Gastroesophageal sphincter (tissue), 3 donors: ENCODE data around the gene CNTLN.

Experiments used
- POLR2A ChIP-seq, 2 donors: fragments of 450-650 bp; IDR thresholded peaks; one replicate each; pipeline ENCODE4 v1.6.1; 2017; ENCODE audit warnings: antibody characterized with exemption in 2 of 2, mild to moderate bottlenecking in 2 of 2, moderate library complexity in 1 of 2
- POLR2AphosphoS5 ChIP-seq: sonication (generic); formaldehyde crosslinking; IDR thresholded peaks from one replicate; pipeline ENCODE4 v1.6.1; 2017; ENCODE audit warnings: antibody characterized with exemption
- TF ChIP-seq, protein P1 (sequence below), 4 experiments: fragments of 200-600 bp in 2 of 4; fragments of 450-650 bp in 2 of 4; sonication (generic) in 1 of 4; IDR thresholded peaks; one replicate each; pipeline ENCODE4 v1.5.1; 2017 to 2019; ENCODE audit warnings: antibody characterized with exemption in 4 of 4, mild to moderate bottlenecking in 2 of 4, moderate library complexity in 2 of 4

DNA sequence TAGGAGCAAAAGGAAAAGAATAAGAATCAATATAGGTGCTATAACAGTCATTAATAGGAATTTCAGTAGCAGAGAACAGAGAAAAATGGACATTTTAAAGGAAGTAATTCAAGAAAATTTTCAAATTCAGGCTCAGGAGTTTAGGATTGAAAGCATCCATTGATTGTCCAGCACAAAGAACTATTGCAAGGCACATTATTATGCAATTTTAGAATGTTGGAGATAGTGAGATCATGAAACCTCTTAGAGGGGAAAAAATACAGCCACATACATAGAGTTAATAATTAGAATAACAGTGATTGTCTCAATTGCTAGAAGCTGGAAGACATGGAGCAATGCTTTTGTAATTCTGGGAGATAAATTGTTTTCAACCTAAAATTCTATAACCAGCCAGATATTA is 31.5 kb downstream of the CNTLN start:
- no peak for TF ChIP-seq POLR2AphosphoS5
- TF ChIP-seq, protein P1, sequence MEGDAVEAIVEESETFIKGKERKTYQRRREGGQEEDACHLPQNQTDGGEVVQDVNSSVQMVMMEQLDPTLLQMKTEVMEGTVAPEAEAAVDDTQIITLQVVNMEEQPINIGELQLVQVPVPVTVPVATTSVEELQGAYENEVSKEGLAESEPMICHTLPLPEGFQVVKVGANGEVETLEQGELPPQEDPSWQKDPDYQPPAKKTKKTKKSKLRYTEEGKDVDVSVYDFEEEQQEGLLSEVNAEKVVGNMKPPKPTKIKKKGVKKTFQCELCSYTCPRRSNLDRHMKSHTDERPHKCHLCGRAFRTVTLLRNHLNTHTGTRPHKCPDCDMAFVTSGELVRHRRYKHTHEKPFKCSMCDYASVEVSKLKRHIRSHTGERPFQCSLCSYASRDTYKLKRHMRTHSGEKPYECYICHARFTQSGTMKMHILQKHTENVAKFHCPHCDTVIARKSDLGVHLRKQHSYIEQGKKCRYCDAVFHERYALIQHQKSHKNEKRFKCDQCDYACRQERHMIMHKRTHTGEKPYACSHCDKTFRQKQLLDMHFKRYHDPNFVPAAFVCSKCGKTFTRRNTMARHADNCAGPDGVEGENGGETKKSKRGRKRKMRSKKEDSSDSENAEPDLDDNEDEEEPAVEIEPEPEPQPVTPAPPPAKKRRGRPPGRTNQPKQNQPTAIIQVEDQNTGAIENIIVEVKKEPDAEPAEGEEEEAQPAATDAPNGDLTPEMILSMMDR (IDR thresholded peaks at IDR 0.05), result no peak
- TF ChIP-seq POLR2A (IDR thresholded peaks at IDR 0.05), result no peak
